ENCODE data around the gene RND1. TPM values are rescaled to one million over a fixed set of nuclear protein-coding genes. Genes with fewer than 3 reads are reported as not detected.
"Not testable (repeated sequence)": the region's sequence is repeated elsewhere in the genome, so short reads cannot be mapped to it uniquely, and the experiment has no call there.

RND1 gene
- total and polyA plus RNA-seq, 2 of the 8 experiments (the other 6 are each of a cell fraction or from before 2014, with no cell fraction given), result 15.8 to 17.1 TPM

GRCh38 chr12:48909698-48910097, 44.0 kb upstream of the RND1 start:
- not testable (repeated sequence) for H4K5ac ChIP-seq (ENCODE audit: insufficient read length, low read depth, low read length)

More at GRCh38 chr12:48909698-48910097, 44.0 kb upstream of the RND1 start:
- not testable (repeated sequence) for H3K9ac ChIP-seq (replicated peaks in 1 of 4; ENCODE audit: extremely low read depth in 1 of 4, low read depth in 3 of 4, low read length in 3 of 4); H3K4me1 ChIP-seq (replicated peaks in 1 of 4; ENCODE audit: control insufficient read depth in 3 of 4, insufficient read depth in 4 of 4, low read length in 3 of 4); H3K79me2 ChIP-seq (ENCODE audit: control insufficient read depth in 1 of 2, insufficient read depth in 2 of 2, low read length in 2 of 2); H2BK12ac ChIP-seq (ENCODE audit: low read depth, low read length); H2BK20ac ChIP-seq (ENCODE audit: low read length); H4K8ac ChIP-seq (ENCODE audit: extremely low read depth, insufficient read depth, low read length); H3K18ac ChIP-seq (ENCODE audit: extremely low read depth, low read length); H2BK15ac ChIP-seq (ENCODE audit: low read length); H2BK5ac ChIP-seq (ENCODE audit: low read depth, low read length); H3K4me2 ChIP-seq (ENCODE audit: insufficient read depth in 1 of 2, low read depth in 2 of 2, low read length in 2 of 2); FAIRE-seq; H3K4ac ChIP-seq (replicated peaks; ENCODE audit: insufficient read length, low read depth, low read length); H3K27me3 ChIP-seq (replicated peaks in 1 of 4; ENCODE audit: control insufficient read depth in 3 of 4, extremely low read depth in 1 of 4, insufficient read depth in 3 of 4, low read length in 3 of 4); H3K4me3 ChIP-seq (ENCODE audit: extremely low read depth in 1 of 4, insufficient read depth in 2 of 4, low read depth in 3 of 4, low read length in 4 of 4); H3K23me2 ChIP-seq (ENCODE audit: low read depth, low read length); H3K36me3 ChIP-seq (ENCODE audit: control insufficient read depth in 2 of 4, insufficient read depth in 4 of 4, low read length in 3 of 4); H3K56ac ChIP-seq (replicated peaks; ENCODE audit: insufficient read length, low read depth, low read length); H3K23ac ChIP-seq (ENCODE audit: insufficient read length); H3K27ac ChIP-seq (ENCODE audit: low read depth, low read length); H4K91ac ChIP-seq (replicated peaks; ENCODE audit: insufficient read length, low read length); DNase-seq (ENCODE audit: low read depth in 1 of 2, low spot score in 2 of 2); H3K14ac ChIP-seq (ENCODE audit: insufficient read length); H2AFZ ChIP-seq (ENCODE audit: low read length); H2AK5ac ChIP-seq (ENCODE audit: low read depth, low read length); H4K20me1 ChIP-seq (replicated peaks in 1 of 2; ENCODE audit: control insufficient read depth in 1 of 2, insufficient read depth in 2 of 2, low read length in 2 of 2); H3K9me3 ChIP-seq (ENCODE audit: insufficient read depth in 2 of 2, low read depth in 1 of 2, low read length in 1 of 2); H2BK120ac ChIP-seq (replicated peaks; ENCODE audit: low read depth, low read length); H3K79me1 ChIP-seq (ENCODE audit: low read depth, low read length)
- WGBS, 2 experiments (ENCODE audit: extremely low coverage in 1 of 2, insufficient coverage in 1 of 2, insufficient read length in 1 of 2, insufficient replicate concordance in 2 of 2, low coverage in 1 of 2, low lambda C conversion rate in 2 of 2, missing lambda C conversion rate in 1 of 2), result 92% methylated on average over 5 of the region's 11 CpGs; no CpG with 5 or more reads in 1 of the 2 experiments
- POLR2A ChIA-PET (ENCODE audit: partially characterized antibody), result interaction anchor here (0.8 to 5.7 kb wide), 2 partner anchors 13 to 44 kb away, joined by 3 to 51 read pairs; partner anchors contain the start of genes FKBP11 and RND1
- CTCF ChIA-PET (ENCODE audit: partially characterized antibody), result interaction anchor here (1.1 to 7.1 kb wide), 7 partner anchors 7 to 332 kb away, joined by 3 to 45 read pairs (median 4); partner anchors contain the start of gene FKBP11
